NOMO-1 treated with DMSO at 0.1 percent for 48 hours (cell line): ENCODE results near the gene SSRP1.
"Not testable (repeated sequence)": the region's sequence is repeated elsewhere in the genome, so short reads cannot be mapped to it uniquely, and the experiment has no call there.

Source experiments
- DNase-seq: peaks from one replicate; lab custom pipeline; 2025; ENCODE audit not compliant: unreplicated experiment; lab: John Stamatoyannopoulos, UW

Gene SSRP1

GRCh38 chr11:57303280-57303989, 32.3 kb downstream of the SSRP1 start:
- DNase-seq: no peak

DNA sequence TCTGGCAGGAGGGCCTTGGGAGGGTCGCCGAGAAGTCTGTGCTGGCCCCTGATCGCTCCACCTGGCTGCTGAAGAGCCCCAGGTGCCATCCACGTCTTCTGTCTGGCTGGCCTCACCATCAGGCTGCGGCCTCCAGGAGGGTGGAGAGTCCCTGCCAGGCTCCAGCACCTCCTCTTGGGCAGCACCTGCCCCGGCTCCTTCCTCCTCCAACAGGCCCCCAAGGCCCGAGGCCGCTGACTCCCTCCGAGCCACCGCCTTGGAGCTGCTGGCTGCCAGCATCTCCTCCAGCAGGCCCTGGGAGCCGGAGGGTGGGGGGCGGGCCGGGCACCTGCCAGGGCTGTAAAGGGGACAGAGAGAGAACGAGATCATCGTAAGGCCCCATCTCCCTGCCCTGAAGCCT, 33.2 kb downstream of the SSRP1 start:
- no peak for DNase-seq

DNA sequence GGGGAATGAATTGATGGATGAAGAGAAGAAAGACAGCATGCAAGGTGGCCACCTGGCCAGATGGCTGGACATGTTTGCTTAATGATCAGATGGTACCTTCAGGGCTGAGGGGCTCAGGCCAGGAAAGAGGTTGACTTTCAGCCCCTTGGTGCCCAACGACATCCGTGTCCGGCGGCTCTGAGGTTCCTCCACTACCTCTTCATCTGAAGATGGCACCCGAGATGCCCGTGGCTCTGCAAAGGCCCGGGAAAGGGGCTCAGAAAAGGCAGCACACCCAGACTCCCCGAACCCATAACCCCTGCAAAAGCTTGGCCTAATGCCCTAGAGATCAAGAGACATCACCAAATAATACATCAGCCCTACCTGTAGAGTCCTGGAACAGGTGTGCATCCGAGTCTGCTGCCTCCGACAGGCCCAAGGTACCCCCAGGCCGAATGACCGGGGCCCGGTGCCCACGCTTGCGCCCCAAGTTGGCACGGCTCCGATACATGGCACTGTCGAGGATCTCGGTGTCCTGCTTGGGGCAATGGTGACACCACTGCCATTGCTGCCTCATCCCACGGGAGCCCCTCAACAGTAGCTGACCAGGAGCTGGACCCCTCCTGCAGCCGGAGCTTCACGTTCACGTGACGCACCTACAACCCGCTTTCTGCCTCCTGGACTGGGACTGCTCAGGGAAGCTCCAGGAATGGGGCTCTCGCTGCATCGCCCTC, 33.8 kb downstream of the SSRP1 start:
- no peak for DNase-seq

DNA sequence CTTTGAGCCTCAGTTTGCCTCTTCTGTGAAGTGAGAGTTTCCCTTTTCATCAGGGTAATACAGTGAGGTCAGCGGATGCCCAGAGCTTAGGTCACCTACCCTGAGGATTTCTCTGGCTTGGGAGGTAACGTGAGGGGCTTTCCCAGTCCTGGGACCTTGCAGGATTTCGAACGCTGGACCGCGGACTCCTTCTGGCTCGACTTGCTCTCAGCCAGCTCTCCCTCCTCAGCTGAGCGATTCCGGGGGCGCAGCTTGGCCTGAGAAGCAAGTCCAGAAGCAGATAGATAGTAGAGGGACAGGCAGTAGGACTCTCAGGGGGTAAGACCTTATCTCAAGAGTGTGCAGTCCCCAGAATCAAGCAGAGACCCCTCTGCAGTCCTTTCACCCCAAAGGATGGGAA, 34.9 kb downstream of the SSRP1 start:
- no peak for DNase-seq

GRCh38 chr11:57299150-57299737, 36.4 kb downstream of the SSRP1 start:
- no peak for DNase-seq

GRCh38 chr11:57297221-57297620, 38.5 kb downstream of the SSRP1 start:
- DNase-seq: no peak

- not testable (repeated sequence) for DNase-seq
Observed at GRCh38 chr11:57296205-57296604, 39.5 kb downstream of the SSRP1 start.

- DNase-seq: no peak
Observed at GRCh38 chr11:57294225-57295131, 41.2 kb downstream of the SSRP1 start.

- no peak for DNase-seq
Observed at GRCh38 chr11:57290288-57290687, 45.4 kb downstream of the SSRP1 start.

- DNase-seq: no peak
Observed at GRCh38 chr11:57288771-57289579, 46.7 kb downstream of the SSRP1 start.

DNA sequence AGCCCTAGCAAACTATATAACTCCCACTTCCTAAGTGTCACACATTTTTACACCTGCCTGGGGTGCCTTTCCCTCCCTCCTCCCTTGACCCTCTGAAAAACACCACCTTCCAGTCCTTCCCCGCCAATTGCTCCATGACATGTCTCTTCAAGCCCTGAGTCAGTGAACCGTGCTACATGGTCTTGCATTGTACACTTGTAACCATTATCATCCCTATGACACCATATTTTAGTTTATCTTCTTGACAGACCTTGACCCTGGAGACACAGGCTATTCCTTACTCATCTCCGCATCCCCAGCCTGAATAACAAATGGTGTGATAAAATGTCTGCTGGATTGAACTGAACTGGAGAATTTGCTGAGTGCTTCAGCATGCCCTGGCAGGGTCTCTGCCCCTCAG, 47.8 kb downstream of the SSRP1 start:
- DNase-seq: no peak

GRCh38 chr11:57283231-57283990, 52.3 kb downstream of the SSRP1 start:
- DNase-seq: no peak

DNA sequence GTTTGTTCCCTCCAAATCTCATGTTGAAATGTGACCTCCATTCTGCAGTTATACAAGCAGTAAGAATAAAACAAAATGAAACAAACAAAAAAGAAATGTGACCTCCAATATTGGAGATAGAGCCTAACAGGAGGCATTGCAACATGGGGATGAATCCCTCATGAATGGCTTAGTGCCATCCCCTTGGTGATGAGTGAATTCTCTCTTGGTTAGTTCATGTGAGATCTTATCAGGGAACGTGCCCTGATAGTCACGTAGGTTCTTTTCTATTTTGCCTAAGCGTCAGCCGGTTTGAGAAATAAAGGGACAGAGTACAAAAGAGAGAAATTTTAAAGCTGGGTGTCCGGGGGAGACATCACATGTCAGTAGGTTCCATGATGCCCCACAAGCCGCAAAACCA, 54.1 kb downstream of the SSRP1 start:
- not testable (repeated sequence) for DNase-seq

GRCh38 chr11:57279116-57279515, 56.6 kb downstream of the SSRP1 start:
- no peak for DNase-seq

DNA sequence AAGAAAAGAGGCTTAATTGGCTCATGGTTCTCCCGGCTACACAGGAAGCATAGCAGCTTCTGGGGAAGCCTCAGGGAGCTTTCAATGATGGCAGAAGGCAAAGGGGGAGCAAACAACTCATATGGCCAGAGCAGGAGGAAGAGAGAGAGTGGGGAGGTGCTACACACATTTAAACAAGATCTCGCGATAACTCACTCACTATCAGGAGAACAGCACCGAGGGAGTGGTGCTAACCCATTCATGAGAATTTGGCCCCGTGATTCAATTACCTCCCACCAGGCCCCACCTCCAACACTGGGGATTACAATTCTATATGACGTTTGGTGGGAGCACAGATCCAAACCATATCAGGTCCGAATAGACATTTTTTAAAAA, 57.0 kb downstream of the SSRP1 start:
- DNase-seq: no peak

GRCh38 chr11:57277845-57278720, 57.6 kb downstream of the SSRP1 start:
- DNase-seq: peak; percentile 17

DNA sequence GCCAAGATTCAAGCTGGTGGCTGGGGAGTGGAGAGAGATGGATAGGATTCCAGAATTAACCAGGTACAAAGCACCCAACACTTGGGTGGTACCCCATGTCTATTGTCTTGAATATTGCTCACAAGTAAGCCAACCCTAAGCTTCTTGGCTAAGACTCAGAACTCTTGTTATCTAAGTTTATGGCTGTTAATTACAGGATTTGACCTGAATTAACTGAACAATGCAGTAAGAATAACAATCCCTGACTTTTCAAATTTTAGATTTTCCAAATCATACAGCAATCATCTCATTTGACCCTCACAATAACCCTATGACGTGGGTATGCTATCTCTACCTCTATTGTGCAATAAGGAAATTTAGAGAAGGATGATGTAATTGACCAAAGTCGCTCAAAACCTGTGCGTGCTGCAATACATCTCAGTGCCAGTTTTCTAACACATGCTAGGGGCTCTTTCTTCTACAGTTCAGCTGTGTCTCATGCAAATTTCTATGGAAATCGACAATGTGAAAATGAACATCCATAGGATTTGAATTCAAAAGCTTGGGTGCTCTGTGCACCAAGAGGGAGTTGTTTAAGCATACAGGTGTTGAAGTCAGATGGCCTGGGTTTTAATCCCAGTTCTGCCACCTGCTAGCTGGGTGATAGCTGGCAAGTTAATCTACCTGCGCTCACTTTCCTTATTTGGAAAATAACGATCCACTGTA, 58.6 kb downstream of the SSRP1 start:
- DNase-seq: peak; percentile 66
